Calu3 (cell line): Measurements from ENCODE around the gene RPS6KA1. TPM values are rescaled to one million over a fixed set of nuclear protein-coding genes. Genes with fewer than 3 reads are reported as not detected.
A peak's percentile ranks its signal among the peaks of the same experiment; 100 is the strongest.
"Not testable (repeated sequence)": the region's sequence is repeated elsewhere in the genome, so short reads cannot be mapped to it uniquely, and the experiment has no call there.

Source experiments
- BruUV-seq: library from RNA; stranded (reverse); fragments of 400-500 nt; replicated peaks from 2 replicates; lab custom pipeline; 2021; lab: Mats Ljungman, UMichigan
- CTCF ChIA-PET: fragments of 300-600 bp; sonication (Branson Sonifier 250); formaldehyde crosslinking; loops from one replicate; lab custom pipeline; 2022; ENCODE audit warnings: antibody characterized with exemption; lab: Charles Lee
- DNase-seq: peaks from one replicate; pipeline ENCODE4 v3.0.0; 2022
- H3K27ac Mint-ChIP-seq: one replicate; pipeline ENCODE4 v1.8.0; 2022; ENCODE audit warnings: mixed read lengths; ENCODE audit not compliant: unreplicated experiment
- H3K27me3 Mint-ChIP-seq: one replicate; pipeline ENCODE4 v1.8.0; 2022; ENCODE audit warnings: mixed read lengths; ENCODE audit not compliant: unreplicated experiment
- H3K36me3 Mint-ChIP-seq: one replicate; pipeline ENCODE4 v1.8.0; 2022; ENCODE audit warnings: mild to moderate bottlenecking, moderate library complexity, mixed read lengths; ENCODE audit not compliant: insufficient read depth, unreplicated experiment
- H3K4me1 Mint-ChIP-seq: one replicate; pipeline ENCODE4 v1.8.0; 2022; ENCODE audit warnings: mild to moderate bottlenecking, low read depth, mixed read lengths; ENCODE audit not compliant: unreplicated experiment
- H3K4me3 Mint-ChIP-seq: one replicate; pipeline ENCODE4 v1.8.0; 2022; ENCODE audit warnings: mild to moderate bottlenecking, low read depth, moderate library complexity, mixed read lengths; ENCODE audit not compliant: unreplicated experiment
- H3K9me3 Mint-ChIP-seq: one replicate; pipeline ENCODE4 v1.8.0; 2022; ENCODE audit warnings: low read depth, mixed read lengths; ENCODE audit not compliant: unreplicated experiment
- intact Hi-C: fragments of 100-400 bp; cut with micrococcal nuclease; formaldehyde crosslinking; loops from one replicate; pipeline ENCODE4 v1.10.0; 2022; ENCODE audit not compliant: unreplicated experiment
- total RNA-seq: library from RNA; stranded (reverse); gene quantifications from 2 replicates; pipeline ENCODE4 v1.2.3, GENCODE V29; 2022
- TF ChIP-seq, protein P1 (sequence below): fragments of 200-600 bp; IDR thresholded peaks from one replicate; pipeline ENCODE4 v1.8.0; 2022; ENCODE audit warnings: antibody characterized with exemption; ENCODE audit not compliant: unreplicated experiment

Gene RPS6KA1
- total RNA-seq, 1 experiment from 2014 or later: 28.1 TPM

DNA sequence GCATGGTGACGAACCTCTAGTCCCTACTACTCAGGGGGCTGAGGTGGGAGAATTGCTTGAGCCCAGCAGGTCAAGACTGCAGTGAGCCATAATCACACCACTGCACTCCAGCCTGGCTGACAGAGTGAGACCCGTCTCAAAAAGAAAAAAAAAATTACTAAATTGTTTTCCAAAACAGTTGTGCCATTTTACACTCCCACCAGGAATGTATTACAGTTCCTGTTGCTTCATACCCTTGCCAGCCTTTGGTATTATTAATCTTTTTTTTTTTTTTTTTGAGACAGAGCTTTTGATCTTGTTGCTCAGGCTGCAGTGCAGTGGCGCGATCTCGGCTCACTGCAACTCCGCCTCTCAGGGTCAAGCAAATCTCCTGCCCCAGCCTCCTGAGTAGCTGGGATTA lies 55.9 kb downstream of the RPS6KA1 start:
- peaks cover 2% of the 10 kb centered on the region for H3K9me3 Mint-ChIP-seq

DNA sequence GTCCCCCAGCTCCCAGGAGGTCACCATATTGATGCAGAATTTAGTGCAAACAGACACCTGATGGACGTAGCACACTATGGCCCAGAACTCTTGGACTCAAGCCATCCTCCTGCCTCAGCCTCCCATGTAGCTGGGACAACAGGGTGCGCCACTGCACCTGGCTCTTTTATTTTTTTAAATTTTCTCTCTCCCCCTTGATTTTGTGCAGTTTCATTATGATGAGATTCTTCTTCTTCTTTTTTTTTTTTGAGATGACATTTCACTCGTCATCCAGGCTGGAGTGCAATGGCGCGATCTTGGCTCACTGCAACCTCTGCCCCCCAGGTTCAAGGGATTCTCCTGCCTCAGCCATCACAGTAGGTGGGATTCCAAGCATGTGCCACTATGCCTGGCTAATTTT lies 63.8 kb downstream of the RPS6KA1 start:
- H3K4me1 Mint-ChIP-seq: no peaks in the 10 kb centered on the region
- intact Hi-C loops: no loop called here
- peaks cover 16% of the 10 kb centered on the region for H3K27me3 Mint-ChIP-seq
- H3K36me3 Mint-ChIP-seq: no peaks in the 10 kb centered on the region
- CTCF ChIA-PET: no interaction called here
- TF ChIP-seq, protein P1, sequence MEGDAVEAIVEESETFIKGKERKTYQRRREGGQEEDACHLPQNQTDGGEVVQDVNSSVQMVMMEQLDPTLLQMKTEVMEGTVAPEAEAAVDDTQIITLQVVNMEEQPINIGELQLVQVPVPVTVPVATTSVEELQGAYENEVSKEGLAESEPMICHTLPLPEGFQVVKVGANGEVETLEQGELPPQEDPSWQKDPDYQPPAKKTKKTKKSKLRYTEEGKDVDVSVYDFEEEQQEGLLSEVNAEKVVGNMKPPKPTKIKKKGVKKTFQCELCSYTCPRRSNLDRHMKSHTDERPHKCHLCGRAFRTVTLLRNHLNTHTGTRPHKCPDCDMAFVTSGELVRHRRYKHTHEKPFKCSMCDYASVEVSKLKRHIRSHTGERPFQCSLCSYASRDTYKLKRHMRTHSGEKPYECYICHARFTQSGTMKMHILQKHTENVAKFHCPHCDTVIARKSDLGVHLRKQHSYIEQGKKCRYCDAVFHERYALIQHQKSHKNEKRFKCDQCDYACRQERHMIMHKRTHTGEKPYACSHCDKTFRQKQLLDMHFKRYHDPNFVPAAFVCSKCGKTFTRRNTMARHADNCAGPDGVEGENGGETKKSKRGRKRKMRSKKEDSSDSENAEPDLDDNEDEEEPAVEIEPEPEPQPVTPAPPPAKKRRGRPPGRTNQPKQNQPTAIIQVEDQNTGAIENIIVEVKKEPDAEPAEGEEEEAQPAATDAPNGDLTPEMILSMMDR: no peak
- BruUV-seq: no TSS peak
- H3K27ac Mint-ChIP-seq: no peak overlapping the region
- peaks cover 2% of the 10 kb centered on the region for H3K9me3 Mint-ChIP-seq
- no peak overlapping the region for H3K4me3 Mint-ChIP-seq
- no peak for DNase-seq

More for the DNA sequence above, 55.9 kb downstream of the RPS6KA1 start:
- H3K27ac Mint-ChIP-seq: no peak overlapping the region
- H3K4me3 Mint-ChIP-seq: no peak overlapping the region
- intact Hi-C loops: no loop called here
- H3K27me3 Mint-ChIP-seq: no peaks in the 10 kb centered on the region
- no peaks in the 10 kb centered on the region for H3K4me1 Mint-ChIP-seq
- H3K36me3 Mint-ChIP-seq: no peaks in the 10 kb centered on the region
- TF ChIP-seq, protein P1: no peak
- BruUV-seq: no TSS peak
- DNase-seq: no peak
- CTCF ChIA-PET: no interaction called here

DNA sequence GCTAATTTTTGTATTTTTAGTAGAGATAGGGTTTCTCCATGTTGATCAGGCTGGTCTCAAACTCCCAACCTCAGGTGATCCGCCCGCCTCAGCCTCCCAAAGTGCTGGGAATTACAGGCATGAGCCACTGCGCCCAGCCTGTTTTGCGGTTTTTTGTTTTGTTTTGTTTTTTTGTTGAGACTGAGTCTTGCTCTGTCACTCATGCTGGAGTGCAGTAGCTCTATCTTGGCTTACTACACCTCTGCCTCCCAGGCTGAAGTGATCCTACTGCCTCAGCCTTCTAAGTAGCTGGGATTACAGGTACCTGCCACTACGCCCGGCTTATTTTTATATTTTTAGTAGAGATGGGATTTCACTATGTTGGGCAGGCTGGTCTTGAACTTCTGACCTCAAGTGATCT lies 65.0 kb downstream of the RPS6KA1 start:
- H3K4me3 Mint-ChIP-seq, H3K27ac Mint-ChIP-seq, CTCF ChIA-PET, H3K4me1 Mint-ChIP-seq, H3K36me3 Mint-ChIP-seq, DNase-seq, intact Hi-C loops, BruUV-seq, H3K9me3 Mint-ChIP-seq: not testable (repeated sequence)
- H3K27me3 Mint-ChIP-seq: peaks cover 16% of the 10 kb centered on the region

DNA sequence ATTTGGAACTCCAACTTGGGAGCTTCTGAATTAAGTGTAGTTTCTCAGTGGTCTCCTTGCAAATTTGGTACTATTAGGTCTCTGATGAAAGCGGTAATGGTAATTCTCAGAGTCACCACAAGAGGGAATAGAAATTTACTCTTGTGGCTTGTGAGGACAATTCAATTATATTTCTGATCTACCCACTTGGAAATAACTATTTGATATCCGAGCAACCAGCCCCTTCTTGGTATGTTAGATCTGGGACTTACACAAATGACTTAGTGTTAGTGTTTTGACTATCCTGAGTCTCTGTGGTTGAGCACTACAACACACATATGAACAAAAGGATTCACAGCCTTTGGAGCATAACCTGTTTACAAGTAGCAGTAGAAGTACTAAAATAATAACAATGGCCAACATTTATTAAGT lies 68.1 kb downstream of the RPS6KA1 start:
- no peaks in the 10 kb centered on the region for H3K36me3 Mint-ChIP-seq
- H3K4me3 Mint-ChIP-seq: no peak overlapping the region
- TF ChIP-seq, protein P1: peak; percentile 25
- BruUV-seq: no TSS peak
- CTCF ChIA-PET: no interaction called here
- H3K4me1 Mint-ChIP-seq: no peaks in the 10 kb centered on the region
- peak; percentile 3 for DNase-seq
- H3K27me3 Mint-ChIP-seq: peaks cover 7% of the 10 kb centered on the region
- no peaks in the 10 kb centered on the region for H3K9me3 Mint-ChIP-seq
- H3K27ac Mint-ChIP-seq: no peak overlapping the region
- intact Hi-C loops: no loop called here

DNA sequence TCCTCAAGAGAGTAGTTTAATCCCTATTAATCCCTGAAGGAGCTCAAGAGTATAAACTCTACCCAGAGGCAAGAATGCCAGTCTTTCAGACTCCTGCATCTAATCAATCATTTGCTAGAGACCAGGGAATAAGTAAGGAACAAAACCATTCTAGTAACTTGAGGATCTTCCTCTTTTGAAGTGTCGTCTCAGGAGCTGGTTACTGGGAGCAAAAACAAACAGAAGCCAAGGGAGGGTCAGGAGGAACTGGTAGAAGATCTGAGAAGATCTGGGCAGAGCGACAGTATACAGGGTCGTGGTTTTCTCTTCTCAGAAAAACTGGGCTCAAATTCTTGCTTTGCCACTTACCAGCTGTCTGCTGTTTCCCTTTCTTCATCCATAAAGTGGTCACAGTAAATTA lies 69.3 kb downstream of the RPS6KA1 start:
- no peak overlapping the region for H3K4me3 Mint-ChIP-seq
- CTCF ChIA-PET: interaction anchor here (0.6 to 1.8 kb wide), 5 partner anchors 15 to 191 kb away, joined by 3 to 7 read pairs (median 3); no protein-coding TSS in a partner anchor
- TF ChIP-seq, protein P1: no peak
- no peaks in the 10 kb centered on the region for H3K4me1 Mint-ChIP-seq
- no peaks in the 10 kb centered on the region for H3K36me3 Mint-ChIP-seq
- BruUV-seq: no TSS peak
- H3K27ac Mint-ChIP-seq: no peak overlapping the region
- DNase-seq: no peak
- H3K27me3 Mint-ChIP-seq: no peaks in the 10 kb centered on the region
- H3K9me3 Mint-ChIP-seq: no peaks in the 10 kb centered on the region
- intact Hi-C loops: no loop called here
